Loucy (cell line): Measurements from ENCODE around the gene SND1.

Experiments
- CTCF ChIP-seq: fragments of 200-600 bp; sonication (generic); conservative IDR thresholded peaks from 2 replicates; pipeline ENCODE4 v1.5.1; 2014; ENCODE audit warnings: mild to moderate bottlenecking, antibody characterized with exemption, low read length
- EZH2phosphoT487 ChIP-seq: fragments of 200-600 bp; IDR thresholded peaks from 2 replicates; pipeline ENCODE4 v1.6.1; 2018; ENCODE audit warnings: antibody characterized with exemption, mild to moderate bottlenecking, moderate library complexity, borderline replicate concordance

GRCh38 chr7:127840226-127840951 is 188.4 kb downstream of the SND1 start:
- no peak for TF ChIP-seq CTCF
- no peak for TF ChIP-seq EZH2phosphoT487
